Activated T-cell treated with anti-CD3 and anti-CD28 coated beads, Interleukin-2, amount 50 U/mL, for 1 hour (primary cell): ENCODE measurements around the gene KIF16B.

Experiments used
- DNase-seq: peaks from one replicate; pipeline ENCODE4 v3.0.0-alpha.2; 2020

KIF16B gene

DNA sequence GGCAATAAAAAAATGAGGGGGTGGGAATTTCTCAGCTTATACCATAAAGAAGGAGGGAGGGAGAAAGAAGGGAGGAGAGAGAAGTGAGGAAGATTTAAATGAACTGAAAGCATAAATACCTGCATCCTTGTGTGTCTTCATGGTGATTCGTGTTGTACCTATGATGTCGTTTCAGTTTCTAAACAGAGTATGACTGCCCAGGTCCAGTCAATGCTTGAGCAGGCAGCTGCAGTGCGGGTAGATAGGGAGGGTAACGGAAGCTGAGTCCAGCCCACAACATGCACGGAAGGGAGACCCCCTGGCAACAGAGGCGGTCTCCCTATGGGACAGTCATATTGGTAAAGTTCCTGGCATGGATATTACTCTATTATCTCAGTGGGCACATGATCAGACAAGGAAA lies 184.5 kb downstream of the KIF16B start:
- no peak for DNase-seq

DNA sequence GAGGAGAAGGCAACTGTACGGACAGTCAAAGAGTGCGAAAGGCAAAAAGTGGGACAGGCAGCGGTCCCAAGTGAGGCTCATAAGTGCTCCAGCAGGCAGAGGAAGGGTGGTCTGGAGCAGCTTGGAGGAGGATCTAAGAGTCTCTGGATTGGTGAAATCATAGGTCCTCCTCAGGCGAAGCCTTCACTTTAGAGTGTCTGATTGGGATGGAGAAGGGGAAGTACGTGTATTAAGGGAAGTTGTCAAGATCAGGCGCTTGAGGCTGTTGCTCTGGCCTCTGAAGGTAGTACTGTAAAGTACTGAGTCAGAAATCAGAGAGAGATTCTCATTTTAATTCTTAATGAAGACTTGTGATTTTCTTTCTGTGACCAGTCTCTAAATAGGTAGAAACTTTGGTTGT lies 185.6 kb downstream of the KIF16B start:
- DNase-seq = no peak

GRCh38 chr20:16385891-16386290 lies 187.4 kb downstream of the KIF16B start:
- DNase-seq = no peak

GRCh38 chr20:16385462-16385861 lies 187.8 kb downstream of the KIF16B start:
- no peak for DNase-seq

GRCh38 chr20:16381444-16381843 lies 191.8 kb downstream of the KIF16B start:
- no peak for DNase-seq

DNA sequence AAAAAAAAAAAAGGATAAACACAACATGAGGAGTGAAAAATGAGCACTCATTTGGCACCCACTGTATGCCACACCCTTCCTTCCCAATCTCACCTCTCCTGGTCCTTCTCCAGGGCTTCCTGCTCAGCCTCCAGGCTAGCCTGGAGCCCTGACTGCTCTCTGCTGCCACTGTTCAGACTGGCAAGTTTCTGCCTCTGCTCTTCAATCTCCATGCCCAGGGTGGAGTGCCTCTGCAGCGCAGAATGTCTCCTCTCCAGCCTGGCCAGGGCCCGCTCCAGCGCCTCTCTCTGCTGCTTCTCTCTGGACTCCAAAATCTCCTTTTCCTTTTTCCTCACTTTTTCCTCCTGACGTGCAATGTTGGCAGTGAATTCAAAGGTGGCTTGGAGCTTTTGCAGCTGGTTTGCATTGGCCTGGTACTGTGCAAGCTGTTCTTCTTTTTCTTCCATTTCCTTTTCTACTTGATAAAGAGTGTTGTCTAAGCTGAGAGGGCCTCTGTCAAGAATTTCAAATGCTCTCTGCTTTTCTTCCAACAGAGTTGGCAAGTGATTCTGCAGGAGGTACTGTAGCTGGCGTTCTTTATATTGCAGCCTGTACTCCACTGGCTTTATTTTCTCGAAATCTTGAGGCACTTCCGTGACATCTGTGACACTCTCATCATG lies 194.4 kb downstream of the KIF16B start:
- no peak for DNase-seq

GRCh38 chr20:16378122-16378521 lies 195.1 kb downstream of the KIF16B start:
- DNase-seq = no peak

GRCh38 chr20:16369441-16369840 lies 203.8 kb downstream of the KIF16B start:
- no peak for DNase-seq

DNA sequence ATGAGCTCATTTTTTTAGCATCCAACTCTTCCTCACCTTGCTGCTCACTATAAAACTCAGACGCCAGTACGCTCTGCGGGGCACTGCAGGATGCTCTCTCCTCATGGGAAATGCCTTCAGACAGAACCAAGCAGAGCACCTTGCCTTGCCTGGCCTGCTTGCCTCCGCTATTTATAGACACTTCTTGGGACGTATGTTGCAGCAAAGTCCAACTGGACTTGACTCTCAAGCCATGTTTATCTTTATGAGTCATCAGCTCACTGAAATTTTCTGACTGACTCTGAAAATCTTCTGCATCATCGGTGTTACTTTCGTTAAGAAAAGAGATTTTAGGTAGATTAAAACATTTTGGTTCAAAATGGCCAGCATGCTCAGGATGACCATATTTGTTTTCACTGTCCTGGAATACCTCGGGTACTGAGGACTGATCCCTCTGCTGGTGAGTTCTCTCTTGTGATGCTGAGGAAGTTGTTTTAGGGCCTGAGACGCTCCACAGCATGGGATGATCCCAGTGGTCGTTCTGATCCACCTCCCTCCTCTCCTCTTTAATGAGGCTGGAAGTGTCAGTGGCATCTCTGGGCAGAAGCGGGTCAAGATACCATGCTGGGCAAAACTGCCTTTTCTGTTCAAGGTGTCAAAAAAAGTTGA lies 204.5 kb downstream of the KIF16B start:
- DNase-seq = no peak

DNA sequence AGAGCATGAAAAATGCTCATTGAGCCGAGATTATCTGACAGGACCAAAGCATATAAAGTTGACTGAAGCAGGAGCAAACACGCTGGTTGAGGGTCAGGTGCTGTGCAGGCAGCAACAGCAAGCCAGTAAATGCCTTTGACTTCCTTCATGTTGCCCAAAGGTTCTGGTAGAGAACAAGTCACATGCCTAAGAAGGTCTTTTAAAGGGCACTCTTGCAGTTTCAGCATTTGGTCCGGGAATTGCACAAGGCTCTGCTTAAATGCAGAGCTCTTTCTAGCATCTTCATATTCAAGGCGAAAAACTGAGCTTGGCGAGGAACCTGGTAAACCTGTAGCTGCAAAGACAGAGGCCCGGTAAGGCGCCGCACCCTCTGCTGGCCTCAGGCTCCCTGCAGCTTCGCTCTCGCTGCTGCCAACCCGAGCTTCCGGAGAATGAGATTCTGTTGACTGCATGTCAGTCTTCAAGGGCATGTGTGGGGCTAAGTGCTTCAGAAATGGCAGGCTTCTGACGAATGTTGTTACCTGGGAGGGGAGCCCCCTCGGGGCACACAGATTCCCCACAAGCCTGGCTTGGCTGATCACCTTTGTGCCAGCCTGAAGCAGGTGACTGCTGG lies 205.2 kb downstream of the KIF16B start:
- DNase-seq = no peak

- no peak for DNase-seq
Measured at GRCh38 chr20:16366529-16366928, 206.7 kb downstream of the KIF16B start.

- no peak for DNase-seq
Measured at GRCh38 chr20:16364320-16364687, 208.9 kb downstream of the KIF16B start.

- DNase-seq = no peak
Measured at GRCh38 chr20:16363506-16364319, 209.5 kb downstream of the KIF16B start.

GRCh38 chr20:16362642-16363041 lies 210.6 kb downstream of the KIF16B start:
- DNase-seq = no peak

DNA sequence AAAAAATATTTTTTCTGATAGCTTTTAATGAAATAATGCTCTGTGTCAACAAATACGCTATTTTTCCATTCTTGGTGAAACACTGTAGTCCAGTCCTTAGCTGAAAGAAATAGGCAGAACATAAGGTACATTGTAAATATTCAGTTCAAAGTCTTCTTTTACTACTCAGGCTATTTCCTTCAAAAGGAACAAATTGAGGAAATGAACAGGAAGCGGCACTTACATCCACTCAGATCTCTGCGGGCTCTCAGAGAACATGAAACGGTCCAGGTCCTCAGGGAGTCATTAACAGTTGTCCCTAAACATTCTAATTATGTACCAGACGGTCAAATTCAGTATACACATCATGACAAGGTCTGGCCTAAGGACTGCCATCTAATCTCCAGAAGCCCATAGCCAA lies 212.6 kb downstream of the KIF16B start:
- no peak for DNase-seq

- DNase-seq = no peak
Measured at GRCh38 chr20:16353417-16353781, 219.8 kb downstream of the KIF16B start.

GRCh38 chr20:16352751-16353416 lies 220.4 kb downstream of the KIF16B start:
- DNase-seq = no peak

DNA sequence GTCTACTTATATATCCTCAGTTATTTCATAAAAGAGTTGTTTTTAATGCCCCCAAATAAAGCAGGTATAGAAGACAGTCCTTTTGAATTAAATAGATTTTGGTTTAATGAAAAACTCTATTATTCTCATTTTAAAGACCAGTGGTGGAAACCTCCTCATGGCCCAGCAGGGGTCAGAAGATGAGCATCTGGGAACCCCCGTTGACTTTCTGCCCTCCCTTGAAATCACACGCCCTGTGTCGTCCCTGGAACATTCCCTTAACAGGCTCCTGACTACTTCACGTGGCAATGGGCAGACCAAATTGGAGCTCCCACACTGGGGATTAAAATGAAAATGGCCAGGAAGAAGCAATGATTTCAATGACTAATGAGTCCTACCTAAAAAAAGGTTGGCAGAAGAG lies 220.9 kb downstream of the KIF16B start:
- DNase-seq = no peak

DNA sequence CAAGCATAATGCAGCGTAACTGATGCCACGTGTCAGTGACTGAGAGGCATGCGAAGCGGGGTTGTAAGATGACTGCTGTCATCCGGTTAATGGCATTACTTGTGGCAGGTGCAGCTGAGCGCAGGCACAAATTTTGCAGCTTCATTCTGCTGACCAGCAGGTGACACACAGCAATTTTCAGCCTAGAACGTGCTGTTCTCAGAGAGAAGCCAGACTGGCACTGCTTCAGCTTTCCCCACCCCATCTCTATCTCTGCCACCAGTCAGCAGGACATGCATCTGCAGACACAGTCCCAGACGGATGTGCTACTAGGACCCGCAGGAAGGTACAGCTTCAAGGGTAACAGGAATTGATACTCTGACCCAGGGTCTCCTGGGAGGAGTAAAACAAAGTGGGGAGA lies 221.8 kb downstream of the KIF16B start:
- DNase-seq = no peak

- no peak for DNase-seq
Measured at GRCh38 chr20:16350465-16350864, 222.8 kb downstream of the KIF16B start.

DNA sequence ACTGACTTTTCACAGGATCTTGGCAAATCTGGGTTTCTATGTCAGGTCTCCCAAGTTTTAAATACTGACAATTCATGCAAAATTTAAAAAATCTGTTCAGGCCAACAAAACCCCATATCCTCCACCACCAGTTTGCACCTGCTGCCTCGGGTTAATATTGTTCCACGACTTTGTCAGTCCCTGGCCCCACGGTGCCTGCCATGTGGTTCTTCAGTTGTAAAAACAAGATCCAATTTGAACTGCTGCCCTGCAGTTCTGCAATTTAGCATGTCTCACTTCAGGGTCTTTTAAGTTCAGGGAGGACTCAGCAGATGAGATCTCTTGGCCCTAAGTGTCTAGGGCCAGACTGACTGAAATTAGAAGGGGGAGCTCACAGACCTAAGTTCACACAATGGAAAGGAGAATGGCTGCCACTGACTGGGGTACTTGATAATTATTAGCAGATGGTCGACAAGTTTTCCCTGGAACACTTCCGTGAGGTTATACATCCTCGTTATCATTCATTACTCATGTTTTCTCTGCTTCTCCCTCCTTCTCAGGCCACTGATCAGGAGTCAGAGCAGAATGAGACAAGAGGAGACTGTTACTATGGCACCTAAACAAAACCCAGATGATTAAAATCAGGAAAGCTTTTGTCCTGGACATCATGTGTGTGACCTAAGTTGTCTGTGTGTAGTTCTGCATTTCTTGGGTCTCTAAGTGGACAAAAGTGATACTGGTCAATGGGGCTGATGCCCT lies 223.6 kb downstream of the KIF16B start:
- DNase-seq = no peak

GRCh38 chr20:16346956-16347355 lies 226.3 kb downstream of the KIF16B start:
- DNase-seq = no peak

DNA sequence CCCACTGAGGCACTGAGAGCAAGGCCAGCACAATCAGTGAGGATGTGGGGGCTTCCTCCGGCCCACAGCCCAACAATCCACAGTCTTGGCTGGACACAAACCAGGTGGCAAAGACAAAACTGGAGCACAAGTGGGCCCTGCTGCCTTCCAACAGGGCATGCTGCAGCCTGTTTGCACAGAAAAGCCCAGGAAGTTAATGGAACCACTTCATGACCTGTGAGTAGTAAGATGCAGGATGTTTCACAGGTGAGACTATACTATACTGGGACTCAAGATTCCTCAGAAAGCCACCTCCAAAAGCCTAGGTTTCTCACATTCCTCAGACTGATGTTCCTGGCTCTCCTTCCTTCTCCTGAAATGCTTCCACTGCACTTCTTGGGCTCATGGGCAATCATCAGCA lies 235.5 kb downstream of the KIF16B start:
- no peak for DNase-seq
